ENCODE data around the gene CCDC61.

The CCDC61 gene

GRCh38 chr19:46030812-46031550 lies 35.7 kb downstream of the CCDC61 start:
- TF ChIP-seq CTCF (IDR thresholded peaks at IDR 0.05; ENCODE audit: low read depth, low read length), result no peak
- no peak overlapping the region for H3K4me3 ChIP-seq (replicated peaks in 1 of 2; ENCODE audit: low read depth in 2 of 2, low read length in 2 of 2)
- no peak for DNase-seq (ENCODE audit: low read depth in 2 of 2)

GRCh38 chr19:46031781-46032596 lies 36.7 kb downstream of the CCDC61 start:
- no peak overlapping the region for H3K4me3 ChIP-seq (replicated peaks in 1 of 2; ENCODE audit: low read depth in 2 of 2, low read length in 2 of 2)
- DNase-seq (ENCODE audit: low read depth in 2 of 2), result no peak
- no peak for TF ChIP-seq CTCF (IDR thresholded peaks at IDR 0.05; ENCODE audit: low read depth, low read length)

- no peak for TF ChIP-seq CTCF (IDR thresholded peaks at IDR 0.05; ENCODE audit: low read depth, low read length)
- no peak for DNase-seq (ENCODE audit: low read depth in 2 of 2)
- H3K4me3 ChIP-seq (replicated peaks in 1 of 2; ENCODE audit: low read depth in 2 of 2, low read length in 2 of 2), result no peak overlapping the region
Observed at GRCh38 chr19:46032597-46033025, 37.3 kb downstream of the CCDC61 start.

GRCh38 chr19:46033401-46033800 lies 38.1 kb downstream of the CCDC61 start:
- no peak overlapping the region for H3K4me3 ChIP-seq (replicated peaks in 1 of 2; ENCODE audit: low read depth in 2 of 2, low read length in 2 of 2)
- no peak for TF ChIP-seq CTCF (IDR thresholded peaks at IDR 0.05; ENCODE audit: low read depth, low read length)
- no peak for DNase-seq (ENCODE audit: low read depth in 2 of 2)

- no peak for TF ChIP-seq CTCF (IDR thresholded peaks at IDR 0.05; ENCODE audit: low read depth, low read length)
- DNase-seq (ENCODE audit: low read depth in 2 of 2), result no peak
Observed at GRCh38 chr19:46035546-46035945, 40.3 kb downstream of the CCDC61 start.

GRCh38 chr19:46035986-46036743 lies 40.9 kb downstream of the CCDC61 start:
- no peak for DNase-seq (ENCODE audit: low read depth in 2 of 2)

More at GRCh38 chr19:46035546-46035945, 40.3 kb downstream of the CCDC61 start:
- no peak overlapping the region for H3K4me3 ChIP-seq (replicated peaks in 1 of 2; ENCODE audit: low read depth in 2 of 2, low read length in 2 of 2)

More at GRCh38 chr19:46035986-46036743, 40.9 kb downstream of the CCDC61 start:
- H3K4me3 ChIP-seq (replicated peaks in 1 of 2; ENCODE audit: low read depth in 2 of 2, low read length in 2 of 2), result no peak overlapping the region
- no peak for TF ChIP-seq CTCF (IDR thresholded peaks at IDR 0.05; ENCODE audit: low read depth, low read length)
